Measurements from ENCODE around the gene RUNDC3A. TPM values are rescaled to one million over a fixed set of nuclear protein-coding genes. Genes with fewer than 3 reads are reported as not detected.
"Not testable (repeated sequence)": the region's sequence is repeated elsewhere in the genome, so short reads cannot be mapped to it uniquely, and the experiment has no call there.

Gene RUNDC3A
- polyA plus RNA-seq, 1 experiment, result 0.11 TPM

DNA sequence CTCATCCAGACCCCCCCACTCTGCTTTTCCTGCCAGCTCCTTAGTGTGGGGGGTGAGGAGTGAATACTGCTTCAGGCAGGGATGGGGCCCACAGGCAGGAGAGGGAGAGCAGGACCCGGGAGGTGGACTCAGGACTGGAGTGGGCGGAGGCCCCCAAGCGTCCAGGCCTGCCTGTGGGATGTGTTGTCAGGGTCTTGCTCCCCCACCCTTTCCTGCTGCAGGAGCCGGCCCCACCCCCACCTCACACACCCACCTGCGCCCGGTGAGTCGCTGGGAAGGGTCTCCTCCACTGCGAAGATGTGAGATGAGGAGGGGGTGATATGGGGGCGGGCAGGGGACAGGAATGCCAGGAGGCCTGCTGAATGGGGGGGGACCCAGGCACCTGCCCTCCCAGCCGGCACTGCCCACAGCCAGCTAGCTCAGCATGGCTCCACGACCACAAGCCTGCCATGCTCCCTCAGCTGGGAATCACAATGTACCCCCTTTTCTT lies 54.1 kb downstream of the RUNDC3A start:
- peak overlapping the region; percentile 71 for H3K4me3 ChIP-seq (ENCODE audit: low read depth, low read length)
- ChIA-PET CTCF (interaction anchor here (0.6 to 2.4 kb wide), 10 partner anchors 9 to 275 kb away, joined by 3 to 18 read pairs (median 6); no protein-coding TSS in a partner anchor), POLR2A (interaction anchor here (2.5 kb wide), 1 partner anchor 17 kb away, joined by 10 read pairs; the partner anchor contains the start of gene GRN)
- no peak overlapping the region for H3K27ac ChIP-seq (ENCODE audit: low read depth, low read length)
- peaks cover 18% of the 10 kb centered on the region for H3K27me3 ChIP-seq (ENCODE audit: control insufficient read depth, insufficient read depth, low read length)
- no peak for TF ChIP-seq CTCF (IDR thresholded peaks at IDR 0.05; ENCODE audit: low read depth, low read length)
- no peaks in the 10 kb centered on the region for H3K9me3 ChIP-seq (ENCODE audit: control insufficient read depth, insufficient read depth, low read length)
- no peak for DNase-seq (ENCODE audit: low read depth, low spot score)

- H3K27ac ChIP-seq (ENCODE audit: low read depth, low read length), result no peak overlapping the region
- no peak for TF ChIP-seq CTCF (IDR thresholded peaks at IDR 0.05; ENCODE audit: low read depth, low read length)
- CTCF ChIA-PET, result interaction anchor here (0.6 to 2.4 kb wide), 22 partner anchors 8 to 274 kb away, joined by 3 to 18 read pairs (median 4); partner anchors contain the start of gene TMUB2
- peaks cover 21% of the 10 kb centered on the region for H3K27me3 ChIP-seq (ENCODE audit: control insufficient read depth, insufficient read depth, low read length)
- POLR2A ChIA-PET, result interaction anchor here (0.5 to 1.0 kb wide), 2 partner anchors 141 to 145 kb away, joined by 3 to 4 read pairs; no protein-coding TSS in a partner anchor
- no peaks in the 10 kb centered on the region for H3K9me3 ChIP-seq (ENCODE audit: control insufficient read depth, insufficient read depth, low read length)
- no peak for DNase-seq (ENCODE audit: low read depth, low spot score)
- H3K4me3 ChIP-seq (ENCODE audit: low read depth, low read length), result peak overlapping the region; percentile 71
Measured at GRCh38 chr17:44362949-44363612, 54.7 kb downstream of the RUNDC3A start.

GRCh38 chr17:44363613-44364159 lies 55.3 kb downstream of the RUNDC3A start, which contains the start of gene FAM171A2:
Gene FAM171A2, minus strand, starts transcription at chr17:44363853. Its CDS starts 139 bp downstream, at chr17:44363714.
- TF ChIP-seq CTCF (IDR thresholded peaks at IDR 0.05; ENCODE audit: low read depth, low read length), result peak; percentile 28; the same call in 1 of the 2 replicates
- H3K4me3 ChIP-seq (ENCODE audit: low read depth, low read length), result peak within 1 kb of the TSS; percentile 71
- peaks cover 21% of the 10 kb centered on the region for H3K27me3 ChIP-seq (ENCODE audit: control insufficient read depth, insufficient read depth, low read length)
- POLR2A ChIA-PET, result interaction anchor here (0.5 to 1.0 kb wide), 2 partner anchors 142 to 145 kb away, joined by 3 to 4 read pairs; no protein-coding TSS in a partner anchor
- no peak within 1 kb of the TSS for H3K27ac ChIP-seq (ENCODE audit: low read depth, low read length)
- peak; percentile 20 for DNase-seq (ENCODE audit: low read depth, low spot score)
- no peaks in the 10 kb centered on the region for H3K9me3 ChIP-seq (ENCODE audit: control insufficient read depth, insufficient read depth, low read length)
- CTCF ChIA-PET, result interaction anchor here (0.6 to 2.4 kb wide), 21 partner anchors 12 to 280 kb away, joined by 3 to 18 read pairs (median 5); partner anchors contain the start of gene TMUB2

DNA sequence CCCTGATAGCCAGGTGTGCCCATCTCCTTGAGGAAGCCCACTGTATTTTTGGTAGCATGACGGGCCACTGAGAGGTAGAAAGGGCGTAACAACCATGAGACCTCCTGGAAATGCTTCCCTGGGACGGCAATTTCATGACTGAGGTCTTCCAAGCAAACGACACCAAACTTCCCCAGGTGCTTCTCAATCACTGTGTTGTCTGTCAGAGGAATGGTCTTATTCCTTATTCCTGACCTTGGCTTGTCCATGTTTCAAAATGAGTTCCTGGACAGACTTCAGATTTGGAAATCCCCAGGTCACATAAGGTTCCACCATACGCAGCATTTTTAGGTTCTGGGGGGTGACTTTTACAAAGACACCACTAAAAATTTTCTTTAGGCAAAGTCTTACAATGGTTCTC lies 56.6 kb downstream of the RUNDC3A start:
- H3K4me3 ChIP-seq (ENCODE audit: low read depth, low read length); POLR2A ChIA-PET; H3K27ac ChIP-seq (ENCODE audit: low read depth, low read length); DNase-seq (ENCODE audit: low read depth, low spot score); H3K9me3 ChIP-seq (ENCODE audit: control insufficient read depth, insufficient read depth, low read length): not testable (repeated sequence)
- CTCF ChIA-PET, result interaction anchor here (0.6 to 1.4 kb wide), 2 partner anchors 13 to 41 kb away, joined by 3 to 5 read pairs; no protein-coding TSS in a partner anchor
- peaks cover 21% of the 10 kb centered on the region for H3K27me3 ChIP-seq (ENCODE audit: control insufficient read depth, insufficient read depth, low read length)

DNA sequence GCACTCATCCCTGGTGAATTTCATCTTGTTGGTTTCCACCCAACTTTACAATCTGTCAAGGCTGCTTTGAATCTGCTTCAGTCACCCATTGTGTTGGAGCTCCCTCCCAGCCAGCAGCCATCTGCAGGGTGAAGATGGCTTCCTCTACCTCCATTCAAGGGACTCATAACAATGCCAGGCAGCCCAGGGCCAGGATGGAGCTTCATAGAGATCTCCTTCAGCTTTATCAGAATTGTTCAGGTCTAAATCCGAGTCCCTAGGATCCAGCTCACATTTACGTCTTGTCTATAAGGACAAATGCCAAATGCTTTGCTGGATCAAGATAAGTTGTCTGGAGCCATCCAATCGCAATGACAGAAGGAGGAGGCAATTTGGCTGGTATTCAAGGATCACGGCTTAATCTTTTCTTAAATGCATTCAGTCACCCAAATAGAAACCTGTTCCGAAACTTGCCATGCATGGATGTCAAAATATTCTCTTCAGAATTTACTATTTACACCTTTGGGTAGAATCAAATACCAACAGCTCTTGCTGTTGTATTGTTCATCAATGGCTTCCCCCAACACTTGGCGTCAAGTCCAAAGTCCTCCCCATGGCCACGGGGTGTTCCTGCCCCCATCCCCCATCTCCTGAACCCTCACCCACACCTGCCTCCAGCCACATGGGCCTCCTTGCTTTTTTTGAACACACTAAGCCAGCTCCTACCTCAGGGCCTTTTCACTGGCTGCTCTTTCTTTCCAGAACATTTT lies 59.0 kb downstream of the RUNDC3A start:
- H3K27ac ChIP-seq (ENCODE audit: low read depth, low read length), result no peak overlapping the region
- no peaks in the 10 kb centered on the region; the same call in 1 of the 2 replicates for H3K9me3 ChIP-seq (ENCODE audit: control insufficient read depth, insufficient read depth, low read length)
- no peak for TF ChIP-seq CTCF (IDR thresholded peaks at IDR 0.05; ENCODE audit: low read depth, low read length)
- POLR2A ChIA-PET, result no interaction called here
- H3K4me3 ChIP-seq (ENCODE audit: low read depth, low read length), result no peak overlapping the region
- peaks cover 24% of the 10 kb centered on the region for H3K27me3 ChIP-seq (ENCODE audit: control insufficient read depth, insufficient read depth, low read length)
- CTCF ChIA-PET, result interaction anchor here (0.9 kb wide), 1 partner anchor 8 kb away, joined by 3 read pairs; no protein-coding TSS in a partner anchor
- DNase-seq (ENCODE audit: low read depth, low spot score), result no peak
